Activated effector memory CD4-positive, alpha-beta T cell treated with anti-CD3 and anti-CD28 coated beads, Interleukin-2, amount 50 U/mL, for 16 hours (primary cell): ENCODE measurements around the gene PDGFC.

ENCODE experiments used
- DNase-seq: peaks from one replicate; pipeline ENCODE4 v3.0.0-alpha.2; 2020

The PDGFC gene

GRCh38 chr4:156972379-156973015, 898 bp upstream of the PDGFC start:
- DNase-seq = no peak

- DNase-seq = no peak
Observed at GRCh38 chr4:156971165-156971675, 379 bp downstream of the PDGFC start.

- no peak for DNase-seq
Observed at GRCh38 chr4:156970501-156971164, 966 bp downstream of the PDGFC start.

- DNase-seq = no peak
Observed at GRCh38 chr4:156969911-156970310, 1.7 kb downstream of the PDGFC start.

DNA sequence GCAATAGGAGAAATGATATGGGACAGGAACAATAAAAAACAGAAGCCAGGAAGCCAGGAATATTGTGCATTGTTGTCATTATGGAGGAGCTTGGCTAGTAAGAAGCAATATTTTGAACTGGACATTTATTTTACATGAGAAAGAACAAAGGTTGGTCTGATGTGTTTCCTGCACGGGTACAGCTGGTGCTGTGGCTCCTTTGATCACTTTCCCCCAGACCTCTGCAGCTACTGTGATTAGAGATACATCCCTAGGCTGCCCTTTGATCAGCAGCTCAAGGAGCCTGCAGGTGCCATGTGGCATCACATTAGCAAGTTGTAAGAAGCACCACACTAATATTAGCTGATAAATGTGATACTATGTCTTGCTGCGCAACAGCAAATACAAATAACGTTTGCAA, 2.5 kb downstream of the PDGFC start:
- DNase-seq = no peak

DNA sequence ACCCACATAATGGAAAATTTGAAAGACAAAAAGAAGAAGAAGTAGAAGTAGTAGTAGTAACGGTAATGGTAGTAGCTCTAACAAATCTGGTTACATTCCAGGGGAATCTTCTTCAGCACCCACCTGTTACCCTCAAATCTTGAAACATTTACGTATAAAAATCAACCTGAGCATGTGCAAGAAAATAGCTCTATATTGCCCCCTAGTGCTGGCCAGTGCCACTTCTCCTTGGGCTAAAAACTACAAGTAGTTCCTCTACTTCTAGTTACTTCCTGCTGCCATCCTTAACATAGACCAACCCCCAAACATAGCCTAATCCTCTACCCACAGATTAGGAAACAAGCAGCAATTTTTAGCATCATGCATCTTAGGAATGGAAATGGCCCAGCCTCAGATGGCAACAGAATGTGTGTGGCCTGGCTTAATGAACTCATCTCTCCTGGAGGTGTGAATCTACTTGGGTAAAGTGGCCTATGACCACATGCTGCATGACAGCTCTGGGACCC, 3.1 kb downstream of the PDGFC start:
- no peak for DNase-seq

DNA sequence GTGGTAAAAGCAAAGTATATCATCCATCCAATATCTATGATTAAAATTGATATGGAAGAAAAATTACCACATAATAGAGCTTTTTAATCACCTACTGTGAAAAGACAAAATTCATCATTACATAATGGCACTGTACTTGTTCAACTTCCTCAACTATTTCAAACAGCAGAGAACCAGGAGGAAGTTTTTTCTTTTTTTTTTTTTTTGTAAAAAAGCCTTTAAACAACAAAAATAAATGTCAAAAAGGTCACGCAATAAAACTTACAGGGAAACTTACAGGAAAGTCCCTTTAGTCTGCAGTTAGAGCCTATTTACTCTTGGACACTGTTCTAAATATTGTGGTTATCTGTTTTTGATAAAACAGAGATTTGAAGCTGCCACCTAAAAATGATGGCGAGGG, 4.8 kb downstream of the PDGFC start:
- DNase-seq = no peak

- DNase-seq = no peak
Observed at GRCh38 chr4:156963419-156963818, 8.2 kb downstream of the PDGFC start.

GRCh38 chr4:156962528-156962974, 9.0 kb downstream of the PDGFC start:
- no peak for DNase-seq

GRCh38 chr4:156962058-156962358, 9.6 kb downstream of the PDGFC start:
- no peak for DNase-seq

- DNase-seq = no peak
Observed at GRCh38 chr4:156961196-156962057, 10.2 kb downstream of the PDGFC start.

DNA sequence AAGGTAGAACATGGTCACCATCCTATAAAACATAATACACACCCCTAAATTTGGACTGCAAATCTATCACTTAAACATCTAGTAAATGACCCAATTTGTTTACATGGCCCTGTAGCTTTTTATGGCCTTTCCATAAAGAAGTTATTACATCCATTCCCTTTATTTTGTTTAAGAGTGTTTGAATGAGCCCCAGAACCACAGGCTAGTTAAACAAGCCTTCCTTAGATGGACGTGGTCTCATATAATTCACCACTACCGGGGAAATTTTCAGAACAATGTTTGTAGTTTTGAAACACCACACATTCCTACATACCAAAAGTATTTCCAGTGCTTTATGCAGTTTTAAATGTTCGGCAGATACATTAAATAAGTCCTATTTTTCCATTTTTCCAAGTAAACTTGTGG, 12.3 kb downstream of the PDGFC start:
- DNase-seq = no peak

DNA sequence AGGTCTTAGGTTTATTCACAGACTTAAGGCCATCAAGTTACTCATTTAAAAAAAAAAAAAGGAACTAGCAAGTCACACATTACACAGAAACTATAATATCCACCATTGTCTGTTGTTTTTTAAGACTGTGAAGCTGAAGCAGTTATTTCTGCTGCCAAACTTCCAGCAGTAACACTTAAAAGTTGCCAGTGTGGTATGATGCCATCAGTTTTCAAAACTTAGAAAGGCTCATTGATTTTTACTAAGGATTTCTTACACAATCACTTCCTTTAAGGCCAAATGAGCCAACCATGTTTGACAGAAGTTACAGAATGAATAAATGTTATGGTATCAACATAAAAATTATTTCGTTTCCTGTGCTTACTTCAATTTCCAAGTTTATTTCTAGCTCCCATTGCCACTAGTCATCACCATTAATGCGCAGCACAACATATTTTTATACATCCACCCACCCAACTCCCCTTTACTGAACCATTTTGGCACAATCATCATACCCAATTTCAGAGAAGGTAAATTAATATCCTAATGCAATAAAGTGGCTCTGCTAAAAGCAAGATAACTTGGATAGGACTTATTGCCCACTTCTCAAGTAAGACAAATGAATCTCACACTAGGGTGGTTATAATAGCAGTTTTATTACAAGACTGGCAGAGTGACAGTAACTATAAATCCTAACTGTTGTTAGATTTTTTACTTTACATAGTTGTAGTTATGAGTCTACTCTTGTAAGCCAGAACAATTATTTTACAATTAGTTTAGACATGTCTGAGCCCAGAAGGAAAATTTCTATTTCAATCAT, 13.1 kb downstream of the PDGFC start:
- DNase-seq = no peak

DNA sequence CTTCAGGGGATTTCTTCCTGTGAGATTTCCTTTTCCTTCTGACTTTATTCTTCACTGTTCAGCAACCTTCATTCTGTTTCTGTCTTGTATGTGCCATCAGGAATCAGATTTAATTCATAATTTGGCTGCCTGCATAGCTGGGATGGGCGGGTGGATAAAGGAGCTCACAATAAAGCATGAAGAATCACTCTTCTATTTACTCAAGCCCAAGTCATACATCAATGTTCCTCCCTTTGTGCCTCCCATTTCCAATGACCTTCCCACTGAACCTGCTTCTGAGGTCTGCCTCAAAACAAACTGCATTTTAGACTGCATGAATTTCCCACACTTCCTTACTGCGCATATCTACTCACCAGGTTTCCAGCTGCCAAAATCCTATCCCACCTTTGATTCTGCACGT, 14.0 kb downstream of the PDGFC start:
- DNase-seq = no peak

GRCh38 chr4:156956826-156957368, 14.7 kb downstream of the PDGFC start:
- no peak for DNase-seq

DNA sequence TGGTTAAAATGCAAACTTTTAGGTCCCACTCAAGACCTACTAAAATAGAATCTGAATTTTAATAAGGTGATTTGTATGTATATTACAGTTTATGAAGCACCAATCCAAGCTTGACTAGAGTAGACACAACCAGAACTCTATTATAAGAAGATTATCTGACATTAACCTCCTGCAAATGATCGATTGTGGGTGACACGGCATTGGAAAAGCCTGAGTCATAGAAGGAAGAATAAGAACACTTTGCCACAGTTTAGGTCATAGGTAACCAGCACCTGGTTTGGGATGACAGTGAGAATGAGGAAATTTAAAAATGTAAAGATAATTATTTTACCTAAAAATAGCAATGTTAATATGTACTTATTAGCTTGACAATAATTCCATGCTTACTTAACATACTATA, 15.2 kb downstream of the PDGFC start:
- no peak for DNase-seq

DNA sequence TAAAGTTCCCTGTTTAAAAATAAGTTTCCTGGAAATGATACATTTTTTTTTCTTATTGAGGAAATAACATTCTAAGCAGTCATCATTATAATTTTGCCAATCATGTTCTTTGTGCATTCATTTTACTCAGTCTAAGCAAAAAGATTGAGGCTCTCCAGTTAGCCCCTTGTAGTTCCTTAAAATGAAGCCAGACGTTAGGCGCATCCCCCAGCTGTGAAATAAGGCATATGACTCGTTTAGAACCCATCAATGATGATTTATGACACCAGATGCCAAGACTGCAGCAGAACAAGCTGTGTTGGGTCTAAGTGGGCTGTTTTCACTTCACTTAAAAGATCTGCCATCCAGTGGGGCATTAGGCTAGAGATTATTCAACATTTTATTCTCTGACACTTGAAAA, 17.0 kb downstream of the PDGFC start:
- no peak for DNase-seq

GRCh38 chr4:156953951-156954350, 17.6 kb downstream of the PDGFC start:
- no peak for DNase-seq

GRCh38 chr4:156953001-156953400, 18.6 kb downstream of the PDGFC start:
- no peak for DNase-seq

DNA sequence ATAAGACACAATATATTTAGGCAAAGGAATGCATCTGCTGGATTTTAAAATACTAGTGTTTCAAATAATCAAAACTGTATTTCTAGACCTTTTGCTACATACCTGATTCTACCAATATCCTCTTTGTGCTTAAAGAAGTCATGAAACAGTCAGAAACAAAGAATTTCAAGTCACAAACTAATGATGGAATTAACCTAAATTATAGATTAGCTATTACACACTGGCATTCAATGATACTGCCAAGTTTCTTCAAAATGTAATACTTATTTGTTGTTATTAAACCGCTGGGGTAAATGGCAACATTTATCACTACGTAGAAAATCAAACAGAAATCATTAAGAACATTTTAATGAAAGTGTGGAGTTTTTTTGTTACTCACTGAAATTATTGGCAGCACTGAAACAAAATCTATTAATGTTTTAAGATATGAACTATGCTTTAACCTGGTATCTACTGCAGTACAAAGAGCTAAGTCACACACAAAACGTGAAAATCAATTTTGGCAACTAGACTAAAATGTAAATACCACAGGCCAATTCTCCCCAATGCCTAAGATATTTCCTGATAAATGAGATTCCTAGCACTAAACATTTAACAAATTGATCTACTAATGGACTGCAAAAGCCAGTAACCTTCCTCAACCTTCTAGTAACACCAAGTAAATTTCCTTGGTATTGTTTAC, 19.4 kb downstream of the PDGFC start:
- DNase-seq = no peak

DNA sequence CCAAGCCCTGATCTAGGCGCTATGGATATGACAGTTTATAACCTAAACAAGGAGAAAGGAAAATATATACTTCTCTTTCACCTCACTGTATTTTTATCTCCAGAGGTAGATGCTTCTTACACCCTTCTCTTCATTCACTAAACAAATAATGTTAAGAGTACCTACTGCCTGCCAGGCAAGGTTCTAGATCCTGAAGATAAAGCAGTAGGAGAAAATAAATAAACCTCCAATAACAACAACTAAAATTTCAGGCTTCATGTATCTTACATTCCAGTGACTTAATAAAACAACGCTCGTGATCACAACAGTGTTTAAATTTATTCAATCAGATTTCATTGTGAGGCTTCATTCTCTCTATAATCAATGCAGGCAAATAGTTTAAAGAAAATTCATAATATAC, 20.7 kb downstream of the PDGFC start:
- DNase-seq = no peak

DNA sequence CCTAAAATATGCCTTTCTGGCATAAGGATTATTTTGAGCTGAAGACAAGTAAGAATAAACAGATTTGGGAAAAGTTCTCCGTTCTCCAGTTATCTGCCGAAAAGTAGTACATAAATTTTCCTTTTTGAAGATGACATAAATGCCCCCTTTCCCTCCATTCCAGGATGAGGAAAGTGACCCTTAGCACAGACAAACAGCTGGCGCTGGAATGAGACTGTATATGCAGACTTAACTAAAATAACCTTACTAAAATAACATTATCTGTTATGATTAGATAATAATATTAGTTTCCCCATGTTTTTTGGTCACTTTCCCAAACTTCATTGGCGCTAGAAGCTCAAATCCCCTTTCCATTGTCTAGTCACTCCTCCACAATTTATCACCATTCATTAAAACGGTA, 21.5 kb downstream of the PDGFC start:
- DNase-seq = no peak
